ENCODE data around the gene C16orf90. TPM values are rescaled to one million over a fixed set of nuclear protein-coding genes. Genes with fewer than 3 reads are reported as not detected.

Gene C16orf90
- total and polyA plus RNA-seq, 2 donors (not counting 1 experiment from before 2014, with no cell fraction given) = not detected

- no peak overlapping the region for H2AFZ ChIP-seq (ENCODE audit: insufficient read depth, low read depth, low read length, poor library complexity, severe bottlenecking)
- no peak overlapping the region for H3K4me3 ChIP-seq (ENCODE audit: control extremely low read depth in 1 of 5, extremely low read depth in 1 of 5, insufficient read depth in 1 of 5, low read depth in 2 of 5, low read length in 4 of 5)
- H3K9me3 Mint-ChIP-seq (ENCODE audit: insufficient read depth) = no peaks in the 10 kb centered on the region
- H3K4me1 Mint-ChIP-seq = no peaks in the 10 kb centered on the region
- H3K4me3 Mint-ChIP-seq = no peak overlapping the region
- ATAC-seq (ENCODE audit: low read depth) = no peak
- no peaks in the 10 kb centered on the region for H3K4me1 ChIP-seq (ENCODE audit: control insufficient read depth in 2 of 2, insufficient read depth in 2 of 2, low read length in 2 of 2)
- H3K79me2 ChIP-seq (ENCODE audit: control insufficient read depth, insufficient read depth, low read length) = no peaks in the 10 kb centered on the region
- no peaks in the 10 kb centered on the region for H3K27me3 ChIP-seq (replicated peaks in 1 of 4; ENCODE audit: control extremely low read depth in 1 of 4, control insufficient read depth in 3 of 4, insufficient read depth in 4 of 4, low read length in 3 of 4)
- intact Hi-C loops (cut with micrococcal nuclease) = no loop called here
- CTCF ChIA-PET = interaction anchor here (0.6 kb wide), 1 partner anchor 461 kb away, joined by 7 read pairs; no protein-coding TSS in a partner anchor
- H3K9ac ChIP-seq (ENCODE audit: low read length) = no peak overlapping the region
- no peaks in the 10 kb centered on the region for H3K9me3 ChIP-seq (ENCODE audit: control extremely low read depth in 1 of 3, control insufficient read depth in 2 of 3, insufficient read depth in 1 of 3, low read length in 2 of 3)
- whole genome bisulfite sequencing (ENCODE audit: insufficient coverage) = 58% methylated on average over 13 of the region's 13 CpGs
- H4K20me1 ChIP-seq (ENCODE audit: control insufficient read depth, insufficient read depth, low read length, poor library complexity, severe bottlenecking) = no peaks in the 10 kb centered on the region
- no peak overlapping the region for H3K4me2 ChIP-seq (replicated peaks; ENCODE audit: low read depth, low read length, poor library complexity, severe bottlenecking)
- TF ChIP-seq CTCF (IDR thresholded peaks at IDR 0.05) (no peak), EZH2 (IDR thresholded peaks at IDR 0.05; ENCODE audit: borderline replicate concordance, insufficient read depth, low read depth, low read length, poor library complexity, severe bottlenecking) (no peak)
- POLR2A ChIA-PET = interaction anchor here (0.7 kb wide), 1 partner anchor 123 kb away, joined by 10 read pairs; no protein-coding TSS in a partner anchor
- peaks cover 0 to 16% of the 10 kb centered on the region in 2 experiments for H3K36me3 ChIP-seq (replicated peaks in 1 of 2; ENCODE audit: control extremely low read depth in 1 of 2, control insufficient read depth in 1 of 2, extremely low read depth in 1 of 2, insufficient read depth in 2 of 2, low read length in 1 of 2)
- H3K27ac Mint-ChIP-seq = no peak overlapping the region
- no peak overlapping the region for H3K27ac ChIP-seq (ENCODE audit: low read length in 2 of 2)
- no peak for DNase-seq
- H3K27me3 Mint-ChIP-seq = no peaks in the 10 kb centered on the region
Measured at GRCh38 chr16:3509470-3509928, 14.2 kb upstream of the C16orf90 start.

GRCh38 chr16:3508736-3509135 lies 13.4 kb upstream of the C16orf90 start:
- Histone ChIP-seq H2AFZ (ENCODE audit: insufficient read depth, low read depth, low read length, poor library complexity, severe bottlenecking) (no peak overlapping the region), H3K79me2 (ENCODE audit: control insufficient read depth, insufficient read depth, low read length) (no peaks in the 10 kb centered on the region), H3K36me3 (replicated peaks in 1 of 2; ENCODE audit: control extremely low read depth in 1 of 2, control insufficient read depth in 1 of 2, extremely low read depth in 1 of 2, insufficient read depth in 2 of 2, low read length in 1 of 2) (peaks cover 0 to 11% of the 10 kb centered on the region in 2 experiments), H3K4me1 (ENCODE audit: control insufficient read depth in 2 of 2, insufficient read depth in 2 of 2, low read length in 2 of 2) (no peaks in the 10 kb centered on the region), H3K4me2 (replicated peaks; ENCODE audit: low read depth, low read length, poor library complexity, severe bottlenecking) (no peak overlapping the region), H3K9me3 (ENCODE audit: control extremely low read depth in 1 of 3, control insufficient read depth in 2 of 3, insufficient read depth in 1 of 3, low read length in 2 of 3) (no peaks in the 10 kb centered on the region), H3K27me3 (replicated peaks in 1 of 4; ENCODE audit: control extremely low read depth in 1 of 4, control insufficient read depth in 3 of 4, insufficient read depth in 4 of 4, low read length in 3 of 4) (no peaks in the 10 kb centered on the region), H3K9ac (ENCODE audit: low read length) (no peak overlapping the region), H3K27ac (ENCODE audit: low read length in 2 of 2) (no peak overlapping the region), H4K20me1 (ENCODE audit: control insufficient read depth, insufficient read depth, low read length, poor library complexity, severe bottlenecking) (no peaks in the 10 kb centered on the region), H3K4me3 (ENCODE audit: control extremely low read depth in 1 of 5, extremely low read depth in 1 of 5, insufficient read depth in 1 of 5, low read depth in 2 of 5, low read length in 4 of 5) (no peak overlapping the region)
- no peak overlapping the region for H3K4me3 Mint-ChIP-seq
- H3K4me1 Mint-ChIP-seq = peaks cover under 1% of the 10 kb centered on the region
- ChIA-PET POLR2A (no interaction called here), CTCF (no interaction called here)
- no peak for ATAC-seq (ENCODE audit: low read depth)
- 96% methylated on average over 6 of the region's 7 CpGs for WGBS (ENCODE audit: insufficient coverage)
- H3K27ac Mint-ChIP-seq = no peak overlapping the region
- DNase-seq = no peak
- no peaks in the 10 kb centered on the region for H3K27me3 Mint-ChIP-seq
- no peaks in the 10 kb centered on the region for H3K9me3 Mint-ChIP-seq (ENCODE audit: insufficient read depth)
- TF ChIP-seq EZH2 (IDR thresholded peaks at IDR 0.05; ENCODE audit: borderline replicate concordance, insufficient read depth, low read depth, low read length, poor library complexity, severe bottlenecking) = no peak
- intact Hi-C loops (cut with micrococcal nuclease) = no loop called here

Measured in B cell (primary cell).